Measurements from ENCODE around the gene NOXO1.

DNA sequence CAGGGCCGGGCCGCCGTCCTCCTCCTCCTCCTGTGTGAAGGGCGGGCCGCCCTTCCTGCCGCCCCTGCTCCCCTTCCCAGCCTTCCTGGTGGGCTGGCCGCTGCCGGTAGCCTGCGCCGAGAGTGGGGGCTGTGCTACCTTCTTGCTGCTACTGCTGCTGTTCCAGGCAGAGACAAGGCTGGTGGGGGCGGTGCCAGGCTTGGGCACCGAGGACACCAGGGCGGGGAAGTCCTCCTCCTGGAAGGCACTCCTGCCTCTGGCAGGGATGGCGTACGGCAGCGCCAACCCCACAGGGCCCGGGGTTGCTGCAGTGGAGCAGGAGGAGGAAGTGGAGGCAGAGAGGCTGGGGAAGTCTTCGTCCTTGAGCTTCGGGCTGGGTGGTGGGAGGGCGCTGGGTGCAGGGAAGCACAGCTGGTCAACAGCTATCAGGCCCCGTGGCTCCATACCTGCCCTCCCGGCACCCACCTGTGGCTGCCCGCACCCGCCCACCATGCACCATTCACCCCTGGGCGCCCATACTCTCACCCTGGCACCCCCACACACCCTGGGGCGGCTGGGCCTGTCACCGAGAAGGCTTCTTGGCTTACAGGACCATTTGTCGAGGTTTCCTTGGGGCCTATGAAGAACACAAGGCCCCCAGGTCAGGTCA is 18.7 kb upstream of the NOXO1 start:
- TF ChIP-seq POLR2A (IDR thresholded peaks at IDR 0.05; ENCODE audit: low read depth, low read length) (no peak), POLR2AphosphoS5 (IDR thresholded peaks at IDR 0.05; ENCODE audit: low read depth, low read length) (no peak)
